ENCODE measurements around the gene ZNF678.
A peak's percentile ranks its signal among the peaks of the same experiment; 100 is the strongest.

Gene ZNF678

DNA sequence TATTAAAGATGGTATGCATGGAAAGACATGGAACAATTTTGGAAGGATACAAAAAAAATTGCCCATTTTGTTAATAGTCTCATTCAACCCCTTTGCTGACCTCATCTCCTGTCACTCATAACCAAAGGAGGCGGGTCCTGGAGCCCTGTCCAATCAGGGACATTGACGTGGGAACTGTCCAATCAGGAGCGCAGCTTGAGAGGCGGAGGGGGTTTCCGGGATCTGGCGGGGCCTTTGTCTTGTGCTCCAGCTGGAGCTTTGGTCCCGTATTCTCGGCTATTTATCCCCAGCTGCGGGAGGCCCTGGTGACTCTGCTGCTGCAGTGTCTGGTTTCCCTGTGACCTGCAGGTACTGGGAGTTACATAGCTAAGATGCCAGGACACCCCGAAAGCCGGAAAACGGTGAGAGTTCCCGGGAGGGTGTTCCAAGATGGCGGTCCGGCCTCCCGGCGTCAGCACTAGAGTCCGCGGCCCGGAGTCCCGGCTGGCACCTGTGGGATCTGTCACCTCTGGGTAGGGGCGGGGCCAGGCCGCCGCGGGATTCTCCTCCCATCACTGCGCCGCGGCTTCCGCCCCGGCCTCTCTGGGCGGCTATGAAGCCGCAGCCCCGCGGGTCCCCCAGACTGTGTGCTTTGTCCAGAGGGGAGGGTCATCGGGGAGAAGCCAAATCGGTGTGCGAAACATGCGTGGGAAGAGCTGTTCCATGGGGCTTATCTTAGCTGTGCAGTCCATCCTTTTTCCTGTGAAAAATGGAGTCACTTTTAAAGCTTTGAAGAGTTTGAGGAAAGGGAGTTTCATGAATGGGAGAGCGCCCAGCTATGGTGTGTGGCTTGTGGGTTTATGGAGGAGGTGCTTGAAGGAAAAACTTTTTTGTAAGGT is at the start of gene ZNF678:
ZNF678 (plus strand) TSS at position 233 of the 878 bp plus-strand sequence. CDS start 87,436 bp downstream, outside the sequence.
- peak; percentile 69 to 81 (median 75) for DNase-seq (ENCODE audit: low read depth in 3 of 3)

DNA sequence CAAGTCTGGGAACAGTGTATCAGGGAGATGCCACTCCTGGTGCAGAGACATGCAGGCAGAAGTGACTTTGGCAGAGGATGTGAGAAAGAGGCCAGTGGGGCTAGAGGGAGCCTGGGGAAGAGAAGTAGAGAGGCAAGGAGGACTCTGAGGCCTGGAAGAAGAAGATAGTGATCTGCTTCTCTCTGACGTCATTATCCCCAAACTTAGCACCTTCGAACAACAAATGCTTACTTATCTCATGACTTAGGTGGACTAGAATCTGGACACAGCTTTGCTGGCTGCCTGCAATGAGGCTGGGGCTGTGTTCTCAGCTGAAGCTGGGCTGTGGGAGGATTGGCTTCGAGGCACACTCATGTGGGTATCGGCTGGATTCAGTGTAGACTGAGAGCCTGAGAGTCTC is 44.5 kb upstream of the ZNF678 start:
- no peak for DNase-seq (ENCODE audit: low read depth in 3 of 3)

DNA sequence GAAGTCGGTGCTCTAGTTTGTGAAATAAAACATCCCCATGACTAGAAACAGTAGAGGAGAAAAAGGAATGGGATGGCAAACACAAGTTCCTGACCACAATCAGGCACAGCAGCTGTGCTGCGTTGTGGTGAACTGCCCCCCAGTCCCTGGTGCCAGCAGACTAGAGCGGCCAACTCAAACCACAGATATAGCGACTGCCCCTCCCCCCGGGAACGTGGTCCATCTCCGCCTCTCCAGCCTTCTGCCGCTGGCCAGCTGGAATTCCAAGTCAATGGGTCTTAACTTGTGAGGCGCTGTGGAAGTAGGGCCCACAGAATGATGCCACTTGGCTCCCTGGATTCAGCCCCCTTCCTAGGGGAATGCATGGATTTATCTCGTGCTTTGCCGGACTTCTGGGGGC is 41.6 kb upstream of the ZNF678 start:
- no peak for DNase-seq (ENCODE audit: low read depth in 3 of 3)

DNA sequence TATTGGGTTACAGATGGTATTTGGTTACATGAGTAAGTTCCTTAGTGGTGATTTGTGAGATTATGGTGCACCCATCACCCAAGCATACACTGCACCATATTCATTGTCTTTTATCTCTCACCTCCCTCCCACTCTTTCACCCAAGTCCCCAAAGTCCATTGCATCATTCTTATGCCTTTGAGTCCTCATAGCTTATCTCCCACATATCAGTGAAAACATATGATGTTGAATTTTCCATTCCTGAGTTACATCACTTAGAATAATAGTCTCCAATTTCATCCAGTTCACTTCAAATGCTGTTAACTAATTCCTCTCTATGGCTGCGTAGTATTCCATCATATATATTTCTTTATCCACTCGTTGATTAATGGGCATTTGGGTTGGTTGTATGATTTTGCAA is 36.8 kb upstream of the ZNF678 start:
- DNase-seq (ENCODE audit: low read depth in 3 of 3): no peak

DNA sequence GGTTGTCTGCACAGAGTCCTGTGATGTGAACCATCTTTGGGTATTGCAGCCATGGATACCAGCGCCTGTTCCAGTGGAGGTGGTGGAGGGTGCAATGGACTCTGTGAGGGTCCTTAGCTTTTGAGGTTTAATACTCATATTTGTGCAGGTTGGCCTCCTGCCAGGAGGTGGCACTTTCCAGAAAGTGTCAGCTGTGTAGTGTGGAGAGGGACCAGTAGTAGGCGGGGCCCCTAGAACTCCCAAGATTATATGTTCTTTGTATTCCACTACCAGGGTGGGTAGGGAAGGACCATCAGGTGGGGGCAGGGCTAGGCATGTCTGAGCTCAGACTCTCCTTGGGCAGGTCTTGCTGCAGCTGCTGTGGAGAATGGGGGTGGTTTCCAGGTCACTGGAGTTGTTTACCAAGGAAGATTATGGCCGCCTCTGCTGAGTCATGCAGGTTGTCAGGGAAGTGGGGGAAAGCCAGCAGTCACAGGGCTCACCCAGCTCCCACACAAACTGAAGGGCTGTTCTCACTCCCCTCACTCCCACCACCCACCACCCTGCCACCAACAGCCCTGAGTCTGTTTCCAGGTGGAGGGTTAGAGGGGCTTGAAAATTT is 31.2 kb upstream of the ZNF678 start:
- DNase-seq (ENCODE audit: low read depth in 3 of 3): no peak

DNA sequence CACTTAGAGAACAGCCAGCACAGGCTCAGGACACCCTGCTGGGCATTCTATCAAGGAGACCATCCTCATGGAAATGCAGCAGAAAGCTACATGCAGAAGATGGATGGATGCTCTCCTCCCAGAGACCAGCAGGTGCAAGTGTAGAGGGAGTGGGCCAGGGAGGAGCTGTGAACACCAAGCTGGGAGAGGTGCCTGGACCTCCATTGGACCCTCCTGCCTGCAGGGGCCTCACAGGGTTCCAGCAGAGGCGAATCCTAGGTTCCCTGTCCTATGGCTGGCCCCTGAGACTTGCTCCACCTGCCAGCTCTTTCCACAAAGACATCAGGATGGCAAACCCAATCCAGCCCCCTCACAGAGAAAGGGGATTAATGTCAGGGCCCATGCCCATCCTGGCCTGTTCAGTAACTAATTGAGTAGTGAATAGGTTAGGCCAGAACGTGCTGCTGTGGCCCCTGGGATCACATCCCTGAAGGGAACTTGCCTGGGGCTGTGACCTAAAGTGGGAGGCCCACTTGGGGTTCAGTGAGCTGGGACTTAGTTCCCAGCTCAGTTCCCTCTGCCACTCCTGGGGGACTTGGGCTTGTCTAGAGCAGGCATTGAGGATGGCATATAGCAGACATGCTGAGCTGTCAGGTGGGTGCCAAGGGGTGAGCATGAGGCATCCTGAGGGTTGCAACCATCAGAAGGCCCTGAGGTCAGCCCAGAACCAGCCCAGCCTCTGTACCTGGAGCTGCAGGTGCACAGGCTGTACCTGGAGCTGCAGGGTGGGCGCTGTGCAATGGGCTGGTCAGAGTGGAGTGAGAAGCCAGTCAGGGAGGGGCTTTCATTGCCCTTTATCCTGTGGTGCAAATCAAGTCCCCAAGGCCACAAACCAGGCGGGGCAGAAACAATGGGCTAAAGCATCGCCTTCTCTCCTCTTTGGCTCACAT is 22.9 kb upstream of the ZNF678 start:
- no peak for DNase-seq (ENCODE audit: low read depth in 3 of 3)

DNA sequence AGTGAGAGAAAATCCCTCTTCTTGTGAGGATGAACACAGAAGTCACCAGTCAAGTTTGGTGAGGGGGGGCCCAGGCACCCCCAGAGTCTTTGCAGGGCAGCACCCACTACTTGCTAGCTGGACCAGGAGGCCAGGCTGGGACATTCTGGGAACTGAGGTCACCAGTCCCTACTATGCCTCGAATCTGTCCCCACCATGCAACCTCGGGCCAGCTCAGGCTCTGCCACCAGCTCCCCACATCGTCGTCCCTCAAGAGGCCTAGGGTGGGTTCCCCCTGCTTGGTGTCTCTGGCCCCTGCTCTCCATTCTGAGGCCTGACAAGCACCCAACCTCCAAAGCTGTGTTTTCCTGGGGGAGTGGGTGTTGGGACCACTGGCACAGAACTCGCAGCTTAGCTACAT is 22.2 kb upstream of the ZNF678 start:
- DNase-seq (ENCODE audit: low read depth in 3 of 3): no peak

DNA sequence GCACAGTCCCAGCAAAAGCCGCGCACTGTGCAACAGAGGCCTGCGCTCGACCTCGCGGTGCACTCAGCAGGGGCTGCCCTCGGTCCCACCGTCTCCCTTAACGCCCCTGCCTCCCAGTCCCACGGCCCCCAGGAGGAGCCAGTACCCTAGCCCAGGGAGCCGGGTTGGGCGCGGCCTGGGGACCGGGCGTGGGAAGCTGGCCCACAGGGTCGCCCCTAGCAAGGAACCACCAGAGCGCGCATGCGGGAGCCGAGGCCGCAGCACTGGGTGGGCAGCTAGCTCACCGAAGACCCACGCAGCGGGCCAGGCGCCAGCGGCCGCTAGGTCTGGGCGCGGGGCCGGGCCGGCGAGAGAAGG is 21.6 kb upstream of the ZNF678 start:
- no peak for DNase-seq (ENCODE audit: low read depth in 3 of 3)

DNA sequence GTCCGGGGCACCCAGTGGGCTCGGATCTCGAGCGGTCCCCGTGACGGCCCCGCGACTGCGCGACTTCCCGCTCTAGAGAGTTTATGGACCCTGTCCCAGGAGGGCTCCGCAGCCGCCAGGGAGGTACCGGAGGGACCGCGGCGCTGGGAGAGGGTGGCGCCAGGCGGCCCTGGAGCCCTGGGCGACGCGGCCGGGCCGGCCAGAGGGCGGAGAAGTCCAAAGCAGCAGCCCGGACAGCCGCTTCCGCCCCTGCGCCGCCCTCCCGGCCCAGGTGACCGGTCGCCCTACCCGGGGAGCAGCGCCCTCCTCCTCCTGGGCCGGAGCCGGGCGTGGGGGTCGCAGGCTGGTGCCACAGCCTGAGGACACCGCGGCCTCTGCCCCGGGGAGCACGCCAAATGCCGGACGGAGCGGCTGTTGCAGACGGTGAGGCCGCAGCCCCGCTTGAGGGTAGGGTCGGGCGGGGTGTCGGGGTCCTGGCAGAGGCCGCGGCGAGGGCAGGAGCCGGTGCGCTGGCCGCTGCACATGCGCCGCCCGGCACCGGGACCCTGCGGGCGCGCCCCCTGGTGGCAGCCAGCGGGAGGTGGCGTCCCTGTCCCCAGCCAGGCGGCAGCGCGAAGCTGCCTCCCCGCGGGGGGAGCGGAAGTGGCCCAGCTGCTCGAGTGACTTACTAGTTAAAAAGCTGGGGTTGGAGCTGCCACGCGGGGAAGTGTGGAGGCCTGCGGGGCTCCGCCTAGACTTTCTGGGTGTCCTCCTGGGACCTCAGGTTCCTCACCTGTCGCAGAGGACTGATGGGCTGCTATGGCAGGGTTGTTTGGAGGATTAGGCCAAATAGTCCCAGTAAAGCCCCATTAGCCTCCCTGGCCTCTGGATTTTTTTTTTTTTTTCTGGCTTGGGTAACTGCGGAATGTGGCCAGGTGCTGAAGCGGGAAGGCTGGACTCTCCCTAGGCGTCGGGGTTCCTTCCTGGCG is 20.9 kb upstream of the ZNF678 start:
- DNase-seq (ENCODE audit: low read depth in 3 of 3): peak; percentile 79 to 84 (median 83)

DNA sequence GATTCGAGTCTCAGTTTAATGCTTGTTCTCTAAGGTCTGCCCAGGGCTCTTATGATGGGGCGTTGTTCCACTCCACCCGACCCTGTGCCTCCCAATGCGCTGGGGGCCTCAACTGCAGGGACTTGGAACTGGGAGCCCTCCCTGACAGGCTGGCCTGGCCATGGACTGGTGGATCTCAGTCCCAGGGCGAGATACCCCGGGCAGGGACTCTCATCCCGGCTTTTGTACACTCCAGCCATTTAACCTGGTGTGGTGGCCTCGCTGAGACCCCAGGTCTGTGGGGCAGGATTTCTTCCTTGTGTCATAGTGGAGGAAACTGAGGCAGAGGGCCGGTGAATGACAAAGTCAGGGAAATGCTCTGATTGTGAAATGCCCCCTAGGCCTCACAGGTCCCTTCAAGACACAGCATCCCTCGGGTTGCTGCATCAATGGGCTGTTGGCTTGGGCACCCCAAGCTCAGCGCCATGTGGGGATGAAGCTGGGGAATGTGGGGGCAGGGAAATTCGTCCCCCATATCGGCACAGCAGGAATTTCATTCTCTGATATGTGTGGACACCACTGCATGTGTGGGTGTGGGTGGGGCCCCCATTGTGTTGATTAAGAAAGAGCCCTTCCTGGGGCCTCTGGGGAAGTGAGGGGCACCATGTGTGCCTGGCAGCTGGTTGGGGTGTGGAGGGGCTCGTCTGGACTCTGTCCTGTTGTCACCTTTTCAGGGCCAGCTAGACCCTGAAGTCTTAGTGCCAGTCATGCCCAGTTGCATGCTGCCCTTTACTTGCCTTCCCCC is 19.9 kb upstream of the ZNF678 start:
- no peak for DNase-seq (ENCODE audit: low read depth in 3 of 3)

DNA sequence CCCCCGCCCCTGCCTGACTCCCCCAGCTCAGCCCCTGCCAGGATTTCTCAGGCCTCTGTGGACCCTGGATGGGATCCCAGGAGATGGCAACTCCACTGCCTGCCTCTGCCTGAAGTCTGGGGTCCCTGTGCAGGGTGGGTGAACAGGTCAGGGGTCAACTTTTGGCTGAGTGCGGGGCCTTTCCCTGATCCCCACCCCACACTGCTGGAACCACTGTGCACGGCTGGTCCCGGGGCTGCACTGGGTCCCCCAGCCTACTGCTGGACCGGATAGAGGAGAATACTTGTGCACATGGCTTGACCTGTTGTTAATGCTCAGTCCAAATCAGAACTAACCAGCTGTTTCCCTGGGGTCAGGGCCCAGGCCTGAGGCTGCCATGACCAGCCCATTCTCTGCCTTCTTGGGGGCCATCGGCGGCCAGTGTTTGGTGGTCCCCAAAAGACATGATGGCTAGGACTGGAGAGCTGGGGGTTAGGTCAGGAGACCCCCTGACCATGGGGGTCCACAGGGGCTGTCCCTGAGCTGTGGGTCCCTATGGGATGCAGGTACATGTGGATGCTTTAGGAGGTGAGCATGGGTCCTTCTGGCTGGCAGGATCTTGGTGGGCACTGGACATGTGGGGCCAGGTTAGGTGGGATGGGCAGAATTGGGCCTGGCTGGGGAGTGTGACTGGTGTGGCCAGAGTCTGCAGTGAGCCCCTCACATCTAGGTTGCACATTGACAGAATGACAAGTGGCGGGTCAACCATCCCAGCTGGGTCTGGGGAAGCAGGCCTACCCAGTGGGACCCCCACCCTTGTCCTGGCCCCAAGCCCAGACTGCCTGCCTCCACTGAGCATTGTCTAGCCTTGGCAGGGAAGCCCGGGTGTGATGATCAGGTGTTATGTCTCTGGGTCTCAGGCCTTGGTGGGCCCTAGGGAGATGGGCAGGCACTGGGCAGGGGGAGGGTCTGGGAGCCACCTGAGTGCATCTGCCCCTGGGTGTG is 19.0 kb upstream of the ZNF678 start:
- DNase-seq (ENCODE audit: low read depth in 3 of 3): no peak

DNA sequence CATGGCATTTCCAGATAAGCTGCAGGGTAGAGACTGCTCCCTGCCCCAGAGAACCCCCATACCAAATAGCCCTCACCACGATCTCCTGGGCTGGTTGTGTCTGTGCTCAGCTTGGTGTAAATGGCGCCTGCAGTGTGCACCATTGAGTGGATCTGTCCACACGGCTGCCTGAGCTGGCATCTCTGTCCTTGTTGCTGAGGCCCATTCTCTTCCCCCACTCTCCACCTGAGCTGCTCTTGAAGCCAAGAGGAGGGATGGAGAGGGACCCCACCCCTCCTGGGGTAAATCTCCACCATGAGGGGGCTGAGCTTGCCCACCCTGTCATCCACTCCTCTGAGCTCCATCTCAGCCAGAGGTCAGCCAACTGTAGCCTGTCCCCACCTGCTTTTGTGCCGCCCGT is 18.0 kb upstream of the ZNF678 start:
- DNase-seq (ENCODE audit: low read depth in 3 of 3): no peak

DNA sequence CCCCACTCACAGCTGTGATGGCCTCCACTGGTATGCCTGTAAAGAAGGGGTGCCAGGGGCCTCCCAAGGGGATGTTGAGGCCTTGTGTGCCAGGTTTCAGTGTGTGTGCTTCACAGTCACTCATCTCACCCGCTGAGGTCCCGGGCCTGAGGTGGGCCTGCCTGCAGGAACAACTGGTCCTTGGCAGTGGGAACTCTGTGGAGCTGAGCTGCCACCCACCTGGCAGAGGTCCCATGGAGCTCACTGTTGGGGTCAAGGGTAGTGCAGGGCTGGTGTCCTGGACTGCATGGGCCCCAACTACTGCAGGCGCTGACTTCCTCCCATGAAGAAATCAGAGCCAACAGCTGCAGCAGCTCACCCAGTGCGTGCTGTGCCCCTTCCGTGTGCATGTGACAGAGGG is 17.3 kb upstream of the ZNF678 start:
- DNase-seq (ENCODE audit: low read depth in 3 of 3): no peak

DNA sequence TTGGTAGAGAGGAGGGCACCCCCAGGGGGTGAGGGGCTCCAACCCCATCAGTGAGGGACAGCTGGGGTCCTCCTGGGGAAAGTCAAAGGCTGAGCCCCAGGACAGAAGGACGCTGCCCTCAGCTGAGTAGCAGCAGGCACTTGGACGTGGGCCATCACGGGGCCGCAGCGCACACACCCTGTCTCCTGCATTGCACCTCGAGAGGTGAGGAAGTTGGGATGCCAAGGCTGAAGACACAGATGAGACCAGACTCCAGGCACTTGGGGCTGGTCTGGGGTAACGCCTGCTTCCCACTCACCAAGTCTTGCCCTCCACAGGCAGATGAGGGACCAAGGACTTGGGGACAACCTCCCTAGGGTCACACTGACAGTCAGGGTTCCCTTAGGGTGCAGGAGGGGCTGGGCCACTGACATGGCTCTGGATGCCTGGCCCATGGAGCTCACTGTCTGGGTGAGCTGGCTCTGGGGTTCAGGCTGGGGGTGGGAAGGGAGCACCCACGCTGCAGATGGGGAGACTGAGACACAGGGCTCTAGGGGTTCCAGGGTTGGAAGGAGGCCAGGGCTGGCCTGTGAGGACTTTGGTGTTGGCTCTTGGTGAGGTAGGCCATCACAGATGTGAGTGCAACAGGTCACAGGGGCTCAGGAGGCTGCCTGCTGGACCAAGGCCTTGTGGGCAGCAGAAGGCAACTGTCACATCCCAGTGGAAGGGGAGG is 16.6 kb upstream of the ZNF678 start:
- DNase-seq (ENCODE audit: low read depth in 3 of 3): no peak

DNA sequence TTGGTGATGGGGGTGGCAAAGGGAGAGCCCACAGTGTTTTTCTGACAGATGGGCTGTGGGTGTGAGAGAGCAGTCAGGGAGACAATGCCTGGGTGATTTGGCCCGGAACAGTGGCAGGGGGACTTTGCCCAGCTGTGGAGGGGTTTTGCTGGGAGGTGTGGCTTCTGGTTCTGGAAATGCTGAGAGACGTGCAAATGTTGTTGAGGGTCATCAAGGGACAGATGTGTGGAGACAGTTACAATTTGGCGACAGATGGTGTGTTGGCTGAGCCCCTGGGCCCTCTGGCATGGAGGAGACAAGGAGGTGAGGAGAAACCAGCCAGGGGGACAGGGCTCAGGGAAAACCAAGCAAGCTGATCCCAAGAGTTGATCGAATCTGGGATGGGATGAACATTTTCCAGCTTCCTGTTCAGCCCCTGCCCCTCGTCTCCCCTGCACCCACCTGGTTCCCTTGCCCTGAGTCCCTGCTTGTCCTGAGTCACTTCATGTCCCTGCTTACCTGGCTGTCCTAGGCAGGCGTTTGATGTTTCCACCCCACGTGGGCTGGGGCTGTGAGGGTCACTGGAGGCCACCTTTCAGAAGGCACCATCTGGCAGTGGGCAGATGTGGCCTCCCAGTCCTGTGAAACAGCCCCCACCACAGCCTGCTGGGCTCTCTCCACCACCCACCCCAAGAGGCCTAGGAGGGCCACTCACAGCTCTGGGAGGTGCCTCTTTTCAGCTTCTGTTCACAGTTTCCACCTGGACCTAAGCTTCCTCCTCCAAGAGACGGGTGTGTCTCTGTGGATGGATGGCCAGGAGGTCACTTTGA is 15.8 kb upstream of the ZNF678 start:
- DNase-seq (ENCODE audit: low read depth in 3 of 3): no peak

DNA sequence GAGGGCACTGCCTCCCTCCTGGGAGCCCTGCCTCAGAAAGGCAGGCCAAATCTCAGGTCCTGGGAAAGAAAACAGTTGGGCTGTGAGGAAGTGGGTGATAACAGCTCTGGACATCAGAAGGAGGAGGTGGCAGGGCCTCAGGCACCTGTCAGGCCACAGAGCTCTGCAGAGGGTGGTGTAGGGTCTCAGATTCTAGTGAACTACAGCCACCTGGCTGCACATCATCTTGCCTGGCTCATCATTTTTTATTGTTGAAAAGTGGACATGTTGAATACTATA is 15.3 kb upstream of the ZNF678 start:
- DNase-seq (ENCODE audit: low read depth in 3 of 3): no peak

DNA sequence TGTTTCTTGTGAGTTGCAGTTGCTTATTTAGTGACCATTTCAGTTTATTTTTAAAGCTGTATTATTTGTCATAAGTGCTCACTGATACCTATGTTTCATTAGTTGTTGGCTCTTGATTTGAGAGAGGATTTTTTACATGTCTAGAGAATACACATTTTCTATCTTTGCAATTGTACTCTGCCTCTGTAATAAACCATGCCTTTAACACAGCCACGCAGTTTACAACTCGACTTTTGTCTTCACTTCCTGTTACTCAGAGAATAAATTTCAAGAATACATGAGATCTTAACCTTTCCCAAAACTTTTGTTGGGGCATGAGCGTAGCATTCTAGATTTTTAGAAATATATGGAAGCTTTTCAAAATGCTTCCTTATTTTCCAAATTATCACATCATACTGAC is 14.9 kb upstream of the ZNF678 start:
- DNase-seq (ENCODE audit: low read depth in 3 of 3): no peak

DNA sequence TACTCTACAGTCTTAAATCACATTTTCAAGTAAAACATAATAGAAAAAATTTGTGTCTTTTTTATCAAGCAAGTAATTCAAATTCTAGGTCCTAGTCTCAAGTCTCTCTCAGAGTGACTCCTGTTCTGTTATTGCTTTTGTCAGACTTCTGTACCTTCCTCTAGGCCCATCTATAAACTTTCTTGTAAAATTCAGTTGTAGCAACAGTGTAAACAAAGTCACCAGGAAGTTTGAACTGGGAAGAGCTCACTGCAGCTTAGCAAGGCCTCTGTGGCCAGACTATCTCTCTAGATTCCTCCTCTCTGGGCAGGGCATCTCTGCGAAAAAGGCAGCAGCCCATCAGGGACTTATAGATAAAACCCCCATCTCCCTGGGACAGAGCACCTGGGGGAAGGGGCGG is 13.5 kb upstream of the ZNF678 start:
- DNase-seq (ENCODE audit: low read depth in 3 of 3): no peak

All from stimulated activated CD4-positive, alpha-beta T cell treated with anti-CD3 and anti-CD28 coated beads, TNF-alpha, amount 100 ng/mL, for 4 hours (primary cell).